ENCODE data around the gene LYPD8. TPM values are rescaled to one million over a fixed set of nuclear protein-coding genes. Genes with fewer than 3 reads are reported as not detected.
"Not testable (repeated sequence)": the region's sequence is repeated elsewhere in the genome, so short reads cannot be mapped to it uniquely, and the experiment has no call there.

LYPD8 gene
- total RNA-seq, 2 donors from 2014 or later: not detected

- H3K27ac ChIP-seq: no peak overlapping the region
- H3K27me3 ChIP-seq: no peaks in the 10 kb centered on the region
- no peak overlapping the region for H3K4me3 ChIP-seq
- no peaks in the 10 kb centered on the region for H3K36me3 ChIP-seq (replicated peaks in 1 of 2; ENCODE audit: insufficient read depth in 1 of 2, low read depth in 2 of 2)
- intact Hi-C loops (cut with DNase I): no loop called here
- 59 to 76% methylated on average over 3 of the region's 3 CpGs for WGBS, 2 donors
- no peaks in the 10 kb centered on the region for H3K9me3 ChIP-seq
- ATAC-seq (no peak), DNase-seq (no peak)
- H3K4me1 ChIP-seq: no peaks in the 10 kb centered on the region
- TF ChIP-seq CTCF (IDR thresholded peaks at IDR 0.05) (no peak), POLR2A (IDR thresholded peaks at IDR 0.05) (no peak)
Measured at GRCh38 chr1:248798791-248799190, 43.2 kb upstream of the LYPD8 start.

- H3K4me1 ChIP-seq; H3K27me3 ChIP-seq; H3K4me3 ChIP-seq; H3K27ac ChIP-seq; H3K36me3 ChIP-seq (replicated peaks in 1 of 2; ENCODE audit: insufficient read depth in 1 of 2, low read depth in 2 of 2); ATAC-seq; intact Hi-C loops (cut with DNase I); H3K9me3 ChIP-seq; DNase-seq: not testable (repeated sequence)
- 83 to 85% methylated on average over 5 of the region's 5 CpGs for WGBS, 2 donors
Measured at GRCh38 chr1:248794663-248795062, 39.1 kb upstream of the LYPD8 start.

GRCh38 chr1:248793592-248793991 is 38.0 kb upstream of the LYPD8 start:
- no peaks in the 10 kb centered on the region for H3K27me3 ChIP-seq
- no peak overlapping the region for H3K27ac ChIP-seq
- TF ChIP-seq POLR2A (IDR thresholded peaks at IDR 0.05): no peak
- no peak for TF ChIP-seq CTCF (IDR thresholded peaks at IDR 0.05)
- H3K36me3 ChIP-seq (replicated peaks in 1 of 2; ENCODE audit: insufficient read depth in 1 of 2, low read depth in 2 of 2): no peaks in the 10 kb centered on the region
- H3K9me3 ChIP-seq: no peaks in the 10 kb centered on the region
- DNase-seq (no peak), ATAC-seq (no peak)
- intact Hi-C loops (cut with DNase I): no loop called here
- H3K4me1 ChIP-seq: peaks cover 4% of the 10 kb centered on the region
- no peak overlapping the region for H3K4me3 ChIP-seq

GRCh38 chr1:248792342-248792741 is 36.8 kb upstream of the LYPD8 start:
- intact Hi-C loops (cut with DNase I): no loop called here
- Histone ChIP-seq H3K4me3 (no peak overlapping the region), H3K36me3 (replicated peaks in 1 of 2; ENCODE audit: insufficient read depth in 1 of 2, low read depth in 2 of 2) (no peaks in the 10 kb centered on the region), H3K27ac (no peak overlapping the region), H3K27me3 (no peaks in the 10 kb centered on the region), H3K9me3 (no peaks in the 10 kb centered on the region), H3K4me1 (peaks cover 4% of the 10 kb centered on the region)
- ATAC-seq (no peak), DNase-seq (no peak)
- TF ChIP-seq POLR2A (IDR thresholded peaks at IDR 0.05) (no peak), CTCF (IDR thresholded peaks at IDR 0.05) (no peak)
- 39 to 58% methylated on average over 5 of the region's 5 CpGs for WGBS, 2 donors

- Histone ChIP-seq H3K27ac (no peak overlapping the region), H3K36me3 (replicated peaks in 1 of 2; ENCODE audit: insufficient read depth in 1 of 2, low read depth in 2 of 2) (no peaks in the 10 kb centered on the region), H3K27me3 (no peaks in the 10 kb centered on the region), H3K4me3 (no peak overlapping the region), H3K9me3 (no peaks in the 10 kb centered on the region), H3K4me1 (peaks cover 4% of the 10 kb centered on the region)
- intact Hi-C loops (cut with DNase I): no loop called here
- TF ChIP-seq POLR2A (IDR thresholded peaks at IDR 0.05) (no peak), CTCF (IDR thresholded peaks at IDR 0.05) (no peak)
- ATAC-seq: no peak
- DNase-seq: no peak
- 69 to 79% methylated on average over 4 of the region's 4 CpGs for WGBS, 2 donors
Measured at GRCh38 chr1:248791010-248791409, 35.5 kb upstream of the LYPD8 start.
